ENCODE data around the gene MED9.

The MED9 gene

GRCh38 chr17:17510456-17511292 is 33.9 kb downstream of the MED9 start:
- Histone ChIP-seq H3K4me1 (ENCODE audit: low read length) (no peaks in the 10 kb centered on the region), H2AFZ (ENCODE audit: low read length) (no peak overlapping the region)

GRCh38 chr17:17511293-17511741 is 34.5 kb downstream of the MED9 start:
- H4K20me1 ChIP-seq (ENCODE audit: insufficient read depth, low read length): no peaks in the 10 kb centered on the region
- H3F3A ChIP-seq (ENCODE audit: insufficient read depth, low read length): no peaks in the 10 kb centered on the region
- no peaks in the 10 kb centered on the region for H3K79me2 ChIP-seq (ENCODE audit: low read length)
- no peak overlapping the region for H2AFZ ChIP-seq (ENCODE audit: low read length)
- no peaks in the 10 kb centered on the region for H3K27me3 ChIP-seq (replicated peaks; ENCODE audit: insufficient read depth, low read length)
- no peak for DNase-seq
- no peak overlapping the region for H3K4me2 ChIP-seq (ENCODE audit: low read depth, low read length)
- no peak overlapping the region for H3K4me3 ChIP-seq (ENCODE audit: low read length)
- H3K4me1 ChIP-seq (ENCODE audit: low read length): no peaks in the 10 kb centered on the region
- no peak overlapping the region for H3K9ac ChIP-seq (ENCODE audit: low read length)
- H3K27ac ChIP-seq (ENCODE audit: low read length): no peak overlapping the region
- H3K9me2 ChIP-seq (replicated peaks; ENCODE audit: insufficient read depth, low read length): no peaks in the 10 kb centered on the region
- no peaks in the 10 kb centered on the region for H3K9me3 ChIP-seq (replicated peaks; ENCODE audit: insufficient read depth, low read length)
- no peaks in the 10 kb centered on the region for H3K36me3 ChIP-seq (replicated peaks; ENCODE audit: insufficient read depth, low read length)
- no peak for TF ChIP-seq CTCF (IDR thresholded peaks at IDR 0.05; ENCODE audit: low read length)
- no peak for TF ChIP-seq EZH2phosphoT487 (IDR thresholded peaks at IDR 0.05; ENCODE audit: low read length)
- no peak for TF ChIP-seq EZH2 (optimal IDR thresholded peaks at IDR 0.05; ENCODE audit: low read depth, low read length)

More at GRCh38 chr17:17510456-17511292, 33.9 kb downstream of the MED9 start:
- H3K9me3 ChIP-seq (replicated peaks; ENCODE audit: insufficient read depth, low read length): no peaks in the 10 kb centered on the region
- no peaks in the 10 kb centered on the region for H3K27me3 ChIP-seq (replicated peaks; ENCODE audit: insufficient read depth, low read length)
- no peak overlapping the region for H3K9ac ChIP-seq (ENCODE audit: low read length)
- no peak for TF ChIP-seq CTCF (IDR thresholded peaks at IDR 0.05; ENCODE audit: low read length)
- no peak for TF ChIP-seq EZH2phosphoT487 (IDR thresholded peaks at IDR 0.05; ENCODE audit: low read length)
- no peak for TF ChIP-seq EZH2 (optimal IDR thresholded peaks at IDR 0.05; ENCODE audit: low read depth, low read length)
- no peak overlapping the region for H3K4me3 ChIP-seq (ENCODE audit: low read length)
- no peaks in the 10 kb centered on the region for H3K79me2 ChIP-seq (ENCODE audit: low read length)
- DNase-seq: no peak
- no peak overlapping the region for H3K4me2 ChIP-seq (ENCODE audit: low read depth, low read length)
- H3K27ac ChIP-seq (ENCODE audit: low read length): no peak overlapping the region
- no peaks in the 10 kb centered on the region for H3K9me2 ChIP-seq (replicated peaks; ENCODE audit: insufficient read depth, low read length)
- no peaks in the 10 kb centered on the region for H3K36me3 ChIP-seq (replicated peaks; ENCODE audit: insufficient read depth, low read length)
- no peaks in the 10 kb centered on the region for H4K20me1 ChIP-seq (ENCODE audit: insufficient read depth, low read length)
- H3F3A ChIP-seq (ENCODE audit: insufficient read depth, low read length): no peaks in the 10 kb centered on the region

GRCh38 chr17:17511881-17512858 is 35.4 kb downstream of the MED9 start:
- Histone ChIP-seq H3K4me2 (ENCODE audit: low read depth, low read length) (no peak overlapping the region), H3K36me3 (replicated peaks; ENCODE audit: insufficient read depth, low read length) (no peaks in the 10 kb centered on the region), H3K9me3 (replicated peaks; ENCODE audit: insufficient read depth, low read length) (no peaks in the 10 kb centered on the region), H3K79me2 (ENCODE audit: low read length) (no peaks in the 10 kb centered on the region), H3K4me1 (ENCODE audit: low read length) (no peaks in the 10 kb centered on the region), H3F3A (ENCODE audit: insufficient read depth, low read length) (no peaks in the 10 kb centered on the region), H3K9ac (ENCODE audit: low read length) (no peak overlapping the region), H3K4me3 (ENCODE audit: low read length) (no peak overlapping the region), H3K27me3 (replicated peaks; ENCODE audit: insufficient read depth, low read length) (no peaks in the 10 kb centered on the region), H3K9me2 (replicated peaks; ENCODE audit: insufficient read depth, low read length) (no peaks in the 10 kb centered on the region), H3K27ac (ENCODE audit: low read length) (no peak overlapping the region), H2AFZ (ENCODE audit: low read length) (no peak overlapping the region), H4K20me1 (ENCODE audit: insufficient read depth, low read length) (no peaks in the 10 kb centered on the region)
- DNase-seq: no peak
- TF ChIP-seq CTCF (IDR thresholded peaks at IDR 0.05; ENCODE audit: low read length) (no peak), EZH2 (optimal IDR thresholded peaks at IDR 0.05; ENCODE audit: low read depth, low read length) (no peak), EZH2phosphoT487 (IDR thresholded peaks at IDR 0.05; ENCODE audit: low read length) (no peak)
